CD4-positive, alpha-beta T cell treated with Interferon alpha-2 for 1 hour (primary cell): Measurements from ENCODE around the gene DNAJA2.

Source experiments
- DNase-seq, 2 donors: peaks; one replicate each; pipeline ENCODE4 v3.0.0-alpha.2; 2020 to 2022

Gene DNAJA2

DNA sequence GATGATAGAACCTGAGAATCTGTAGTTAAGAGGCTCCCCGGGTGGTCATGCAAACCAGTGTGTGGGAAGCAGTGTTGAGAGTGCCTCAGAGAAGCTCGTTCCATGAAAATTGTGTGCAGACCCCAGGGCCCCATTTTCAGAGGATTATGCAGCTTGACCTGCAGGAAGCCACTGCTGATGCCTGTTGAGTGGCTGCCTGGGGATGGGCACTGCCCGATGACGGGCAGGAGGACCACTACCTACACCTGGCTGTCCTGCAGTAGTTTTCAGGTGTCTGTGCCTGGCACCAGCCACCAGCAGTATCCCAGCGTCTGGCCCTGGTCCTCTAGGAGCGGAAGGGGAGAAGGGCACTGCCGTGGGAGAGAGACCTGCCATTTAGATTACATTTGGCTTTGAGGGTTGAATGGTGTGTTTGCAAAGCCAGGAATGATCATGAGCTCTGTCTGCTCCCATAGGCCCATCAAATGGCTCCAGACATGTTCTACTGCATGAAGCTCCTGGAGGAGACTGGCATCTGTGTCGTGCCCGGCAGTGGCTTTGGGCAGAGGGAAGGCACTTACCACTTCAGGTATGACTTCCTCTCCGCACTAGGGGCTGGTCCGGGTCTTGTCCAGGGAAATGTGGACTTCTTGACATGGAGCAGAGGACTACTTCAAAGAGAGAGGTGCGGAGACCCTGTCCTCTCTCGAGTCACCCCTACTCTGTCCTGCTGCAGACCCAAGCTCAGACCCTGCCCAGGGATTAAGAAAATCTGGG is 46.8 kb downstream of the DNAJA2 start:
- DNase-seq: no peak

DNA sequence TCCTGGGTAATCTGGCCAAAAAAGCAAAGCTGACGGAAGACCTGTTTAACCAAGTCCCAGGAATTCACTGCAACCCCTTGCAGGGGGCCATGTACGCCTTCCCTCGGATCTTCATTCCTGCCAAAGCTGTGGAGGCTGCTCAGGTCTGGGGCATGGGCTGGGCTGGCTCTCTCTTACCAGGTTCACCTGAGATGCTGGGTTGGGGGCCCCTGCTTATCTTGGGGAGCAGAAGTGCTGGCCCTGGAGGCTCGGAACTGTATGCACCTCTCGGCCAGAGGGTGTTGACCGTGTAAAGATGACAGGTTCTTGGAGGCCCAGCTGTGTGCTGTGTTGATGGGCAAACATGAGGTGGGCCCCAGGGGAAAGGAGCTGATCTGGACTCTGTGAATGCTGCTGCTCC is 49.1 kb downstream of the DNAJA2 start:
- DNase-seq: no peak

- no peak for DNase-seq
Measured at GRCh38 chr16:46923513-46924295, 49.8 kb downstream of the DNAJA2 start.

DNA sequence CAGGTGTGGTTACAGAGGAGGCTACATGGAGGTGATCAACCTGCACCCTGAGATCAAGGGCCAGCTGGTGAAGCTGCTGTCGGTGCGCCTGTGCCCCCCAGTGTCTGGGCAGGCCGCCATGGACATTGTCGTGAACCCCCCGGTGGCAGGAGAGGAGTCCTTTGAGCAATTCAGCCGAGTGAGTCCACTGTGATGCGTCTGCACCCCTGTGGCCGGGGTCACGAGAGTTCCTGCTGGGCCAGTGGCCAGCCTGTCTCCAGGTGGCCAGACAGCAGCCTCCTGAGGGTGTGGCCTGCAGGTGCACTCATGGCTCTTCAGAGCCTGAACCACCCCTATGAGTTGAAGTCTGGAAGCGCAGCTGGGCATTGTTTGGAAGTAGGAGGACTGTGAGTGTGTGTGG is 51.2 kb downstream of the DNAJA2 start:
- DNase-seq: no peak

GRCh38 chr16:46920402-46921068 is 52.9 kb downstream of the DNAJA2 start:
- DNase-seq: no peak

DNA sequence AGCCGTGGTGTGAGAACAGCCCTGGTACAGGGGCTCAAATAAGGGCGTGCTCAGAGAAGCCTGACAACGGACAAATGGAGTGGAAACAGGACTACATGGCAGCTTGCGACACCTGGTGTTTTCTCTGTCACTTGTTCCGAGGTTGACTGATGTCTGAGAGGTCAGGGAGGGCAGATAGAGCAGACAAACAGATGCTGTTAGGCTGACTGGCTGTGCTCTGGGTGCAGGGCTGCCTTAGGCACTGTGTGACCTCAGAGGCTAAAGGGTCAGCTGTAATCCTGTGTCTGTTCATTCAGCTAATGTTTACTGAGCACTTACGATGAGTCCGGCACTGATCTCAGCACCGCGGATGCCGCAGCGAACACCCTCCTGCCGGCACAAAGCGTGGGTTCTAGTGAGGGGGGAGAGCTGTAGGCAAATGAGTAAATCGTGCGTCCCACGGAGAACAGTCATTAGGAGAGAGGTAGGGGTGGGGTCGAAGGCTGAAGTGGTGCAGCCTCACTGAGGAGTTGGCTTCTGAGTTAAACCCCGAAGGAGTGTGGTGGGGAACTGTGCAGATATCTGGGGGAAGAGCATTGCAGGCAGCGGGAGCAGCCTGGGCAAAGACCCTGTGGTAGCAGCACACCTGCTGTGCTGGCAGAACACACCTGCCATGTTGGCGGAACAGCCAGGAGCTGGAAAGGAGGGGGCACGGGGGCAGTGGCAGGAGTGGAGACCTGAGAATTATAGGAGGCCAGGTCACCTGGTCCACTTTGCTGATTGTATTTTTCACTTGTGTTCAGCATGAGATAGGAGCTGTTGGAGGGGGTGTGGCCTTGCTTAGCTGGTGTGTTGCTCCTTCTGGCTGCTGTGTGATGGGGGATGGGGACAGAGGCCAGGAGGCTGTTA is 54.3 kb downstream of the DNAJA2 start:
- DNase-seq: peak; percentile 4 to 15

DNA sequence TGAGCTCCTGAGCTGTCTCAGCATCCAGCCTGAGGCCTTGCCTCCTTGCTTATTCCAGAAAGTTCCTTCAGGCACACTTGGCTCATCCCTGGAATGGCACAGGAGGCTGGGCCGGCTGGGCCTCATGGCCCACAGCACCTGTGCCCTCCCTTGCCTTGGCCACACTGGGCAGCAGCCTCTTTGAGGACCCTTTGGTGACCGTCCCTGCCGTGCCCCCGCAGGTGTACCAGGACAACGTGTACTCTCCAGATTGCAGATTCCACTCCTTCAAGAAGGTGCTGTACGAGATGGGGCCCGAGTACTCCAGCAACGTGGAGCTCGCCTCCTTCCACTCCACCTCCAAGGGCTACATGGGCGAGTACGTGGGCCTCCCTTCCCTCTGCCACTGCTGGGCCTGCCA is 55.1 kb downstream of the DNAJA2 start:
- DNase-seq: no peak

DNA sequence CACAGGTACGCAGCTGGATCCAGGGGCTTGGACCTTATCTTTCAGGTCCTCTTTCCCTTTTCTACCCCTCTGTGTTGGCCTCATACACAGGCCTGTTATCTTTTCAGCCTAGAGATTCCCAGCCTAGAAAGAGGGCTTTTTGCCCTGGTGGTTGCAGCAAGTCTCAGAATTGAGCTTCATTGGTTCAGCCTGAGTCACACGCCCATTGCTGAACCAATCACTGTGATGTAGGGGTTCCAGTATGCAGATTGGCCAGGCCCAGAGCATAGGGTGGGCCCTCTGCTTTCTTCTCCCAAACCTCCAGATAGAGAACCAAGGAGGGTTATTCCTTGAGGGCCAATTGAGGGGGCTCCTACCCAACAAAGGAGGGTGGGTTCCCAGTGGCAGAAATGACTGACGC is 56.5 kb downstream of the DNAJA2 start:
- no peak for DNase-seq

DNA sequence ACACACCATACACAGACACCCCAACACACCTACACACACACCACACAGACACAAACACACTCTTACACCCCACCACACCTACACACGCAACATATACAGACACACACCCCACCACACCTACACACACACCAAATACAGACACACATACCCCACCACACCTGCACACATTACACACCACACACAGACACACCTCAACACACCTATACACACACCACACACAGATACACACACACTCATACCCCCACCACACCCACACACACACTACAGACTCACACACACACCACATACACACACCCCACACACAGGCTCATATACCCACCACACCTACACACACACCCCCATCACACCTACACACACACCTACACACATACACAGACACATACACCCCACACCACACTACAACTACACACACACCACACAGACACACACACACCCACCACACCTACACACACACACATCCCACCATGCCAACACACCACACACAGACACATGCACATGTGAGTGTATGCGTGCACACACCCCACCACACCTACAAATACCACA is 57.9 kb downstream of the DNAJA2 start:
- DNase-seq: no peak

DNA sequence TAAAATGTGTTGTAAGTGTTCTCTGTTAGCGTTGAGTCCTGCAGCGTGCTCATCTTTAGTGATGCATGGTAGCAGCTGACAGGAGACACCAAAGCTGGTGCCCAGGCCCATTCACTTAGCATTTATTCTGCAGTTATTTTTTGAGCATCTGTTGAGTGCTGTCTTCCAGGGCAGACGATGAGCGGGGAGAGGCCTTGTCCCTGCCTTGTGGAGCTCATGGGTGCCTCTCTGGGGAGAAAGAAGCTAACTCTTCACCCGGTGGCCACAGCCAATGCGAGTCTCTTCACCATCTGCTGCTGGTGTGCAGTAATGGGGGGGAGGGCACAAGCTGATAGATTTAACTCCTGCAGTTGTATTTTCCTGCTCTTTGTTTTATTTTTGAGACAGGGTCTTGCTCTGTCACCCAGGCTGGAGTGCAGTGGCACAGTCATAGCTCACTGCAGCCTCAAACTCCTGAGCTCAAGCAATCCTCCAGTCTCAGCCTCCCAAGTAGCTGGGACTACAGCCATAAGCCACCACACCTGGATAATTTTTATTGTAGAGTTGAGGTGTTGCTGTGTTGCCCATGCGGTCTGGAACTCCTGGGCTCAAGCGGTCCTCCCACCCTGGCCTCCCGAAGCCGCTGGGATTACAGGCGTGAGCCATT is 58.8 kb downstream of the DNAJA2 start:
- no peak for DNase-seq

- DNase-seq: no peak
Measured at GRCh38 chr16:46911650-46912049, 61.8 kb downstream of the DNAJA2 start.

GRCh38 chr16:46911038-46911437 is 62.4 kb downstream of the DNAJA2 start:
- DNase-seq: no peak

DNA sequence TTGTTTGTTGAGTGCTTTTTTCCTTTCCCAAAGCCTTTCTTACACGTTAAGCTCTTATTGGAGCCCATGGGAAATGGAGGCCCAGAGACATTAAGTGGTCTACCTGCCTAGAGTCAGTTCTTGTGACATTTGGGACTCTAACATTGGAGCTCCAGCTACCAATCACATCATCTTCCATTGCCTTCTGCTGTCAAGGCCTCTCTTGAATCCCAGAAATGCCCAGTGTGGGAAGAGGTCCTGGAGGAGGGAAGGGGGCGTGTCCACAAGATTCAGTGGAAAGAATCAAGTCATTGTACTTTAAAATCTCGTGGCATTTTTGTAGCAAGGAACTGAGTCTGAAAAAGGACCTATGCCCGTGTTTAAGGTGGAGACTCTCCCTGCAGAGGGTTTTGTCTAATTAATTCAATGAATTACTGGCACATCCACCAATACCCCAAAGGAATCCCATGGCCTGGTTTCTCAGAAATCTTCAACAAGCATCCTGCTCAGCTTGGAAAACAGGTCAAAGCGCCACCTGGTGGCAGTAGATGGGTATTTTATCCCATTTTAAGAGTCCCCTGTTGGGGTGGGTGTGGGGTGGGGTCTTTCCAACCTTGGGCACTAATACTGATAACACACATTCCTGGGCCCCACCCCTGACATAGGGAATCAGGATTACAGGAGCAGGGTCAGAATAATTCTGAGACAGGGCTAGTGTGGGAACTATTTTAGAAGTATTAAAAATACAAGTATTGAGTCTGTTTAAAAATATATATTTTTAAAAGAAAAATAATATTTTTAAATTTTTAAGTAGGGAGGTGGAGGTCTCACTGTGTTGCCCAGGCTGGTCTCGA is 64.7 kb downstream of the DNAJA2 start:
- DNase-seq: peak; percentile 45 to 66

GRCh38 chr16:46907061-46907774 is 66.3 kb downstream of the DNAJA2 start:
- no peak for DNase-seq

GRCh38 chr16:46906360-46907060 is 67.0 kb downstream of the DNAJA2 start:
- no peak for DNase-seq
